Progenitor cell of endocrine pancreas (in vitro differentiated cells): ENCODE data around the gene RC3H1. TPM values are rescaled to one million over a fixed set of nuclear protein-coding genes. Genes with fewer than 3 reads are reported as not detected.

Source experiments
- DNase-seq: peaks from one replicate; pipeline ENCODE4 v3.0.0; 2021; ENCODE audit warnings: low spot score; ENCODE audit not compliant: unreplicated experiment
- H3K27ac Mint-ChIP-seq: 2 replicates; pipeline ENCODE4 v1.8.0; 2021; ENCODE audit warnings: mild to moderate bottlenecking, moderate library complexity, mixed read lengths
- H3K27me3 Mint-ChIP-seq: 2 replicates; pipeline ENCODE4 v1.8.0; 2021; ENCODE audit warnings: mixed read lengths
- H3K36me3 Mint-ChIP-seq: 2 replicates; pipeline ENCODE4 v1.8.0; 2022; ENCODE audit warnings: mixed read lengths; ENCODE audit not compliant: insufficient read depth
- H3K4me1 Mint-ChIP-seq: 2 replicates; pipeline ENCODE4 v1.8.0; 2021; ENCODE audit warnings: low read depth, mixed read lengths
- H3K4me3 Mint-ChIP-seq: 2 replicates; pipeline ENCODE4 v1.8.0; 2021; ENCODE audit warnings: low read depth, mild to moderate bottlenecking, moderate library complexity, mixed read lengths
- H3K9me3 Mint-ChIP-seq: 2 replicates; pipeline ENCODE4 v1.8.0; 2021; ENCODE audit warnings: low read depth, mixed read lengths
- total RNA-seq: library from RNA; stranded (reverse); gene quantifications from 2 replicates; pipeline ENCODE4 v1.2.1, GENCODE V29; 2021
- TF ChIP-seq, protein P1 (sequence below): fragments of 200-600 bp; sonication (generic); IDR thresholded peaks from one replicate; pipeline ENCODE4 v1.5.0; 2021; ENCODE audit warnings: antibody characterized with exemption, mild to moderate bottlenecking; ENCODE audit not compliant: unreplicated experiment

The RC3H1 gene
- total RNA-seq, 1 donor from 2014 or later, result 45.8 TPM

DNA sequence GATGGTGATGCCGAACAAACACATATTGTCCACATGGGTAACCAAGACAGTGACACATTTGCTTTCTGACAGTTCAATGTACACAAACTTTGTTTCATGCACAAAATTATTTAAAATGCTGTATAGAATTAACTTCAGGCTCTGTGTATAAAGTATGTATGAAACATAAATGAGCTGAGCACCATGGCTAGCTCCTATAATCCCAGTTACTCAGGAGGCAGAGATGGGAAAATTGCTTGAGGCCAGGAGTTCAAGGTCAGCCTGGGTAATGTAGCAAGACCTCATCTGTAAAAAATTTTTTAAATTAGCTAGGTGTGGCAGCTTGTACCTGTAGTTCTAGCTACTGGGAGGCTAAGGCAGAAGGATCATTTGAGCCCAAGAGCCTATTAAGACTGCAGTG is 19.2 kb upstream of the RC3H1 start:
- Mint-ChIP-seq H3K4me1 (peaks cover 8% of the 10 kb centered on the region), H3K4me3 (no peak overlapping the region), H3K27ac (no peak overlapping the region), H3K36me3 (no peaks in the 10 kb centered on the region), H3K27me3 (no peaks in the 10 kb centered on the region), H3K9me3 (no peaks in the 10 kb centered on the region)
- TF ChIP-seq, protein P1, sequence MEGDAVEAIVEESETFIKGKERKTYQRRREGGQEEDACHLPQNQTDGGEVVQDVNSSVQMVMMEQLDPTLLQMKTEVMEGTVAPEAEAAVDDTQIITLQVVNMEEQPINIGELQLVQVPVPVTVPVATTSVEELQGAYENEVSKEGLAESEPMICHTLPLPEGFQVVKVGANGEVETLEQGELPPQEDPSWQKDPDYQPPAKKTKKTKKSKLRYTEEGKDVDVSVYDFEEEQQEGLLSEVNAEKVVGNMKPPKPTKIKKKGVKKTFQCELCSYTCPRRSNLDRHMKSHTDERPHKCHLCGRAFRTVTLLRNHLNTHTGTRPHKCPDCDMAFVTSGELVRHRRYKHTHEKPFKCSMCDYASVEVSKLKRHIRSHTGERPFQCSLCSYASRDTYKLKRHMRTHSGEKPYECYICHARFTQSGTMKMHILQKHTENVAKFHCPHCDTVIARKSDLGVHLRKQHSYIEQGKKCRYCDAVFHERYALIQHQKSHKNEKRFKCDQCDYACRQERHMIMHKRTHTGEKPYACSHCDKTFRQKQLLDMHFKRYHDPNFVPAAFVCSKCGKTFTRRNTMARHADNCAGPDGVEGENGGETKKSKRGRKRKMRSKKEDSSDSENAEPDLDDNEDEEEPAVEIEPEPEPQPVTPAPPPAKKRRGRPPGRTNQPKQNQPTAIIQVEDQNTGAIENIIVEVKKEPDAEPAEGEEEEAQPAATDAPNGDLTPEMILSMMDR, result no peak
- DNase-seq, result no peak

DNA sequence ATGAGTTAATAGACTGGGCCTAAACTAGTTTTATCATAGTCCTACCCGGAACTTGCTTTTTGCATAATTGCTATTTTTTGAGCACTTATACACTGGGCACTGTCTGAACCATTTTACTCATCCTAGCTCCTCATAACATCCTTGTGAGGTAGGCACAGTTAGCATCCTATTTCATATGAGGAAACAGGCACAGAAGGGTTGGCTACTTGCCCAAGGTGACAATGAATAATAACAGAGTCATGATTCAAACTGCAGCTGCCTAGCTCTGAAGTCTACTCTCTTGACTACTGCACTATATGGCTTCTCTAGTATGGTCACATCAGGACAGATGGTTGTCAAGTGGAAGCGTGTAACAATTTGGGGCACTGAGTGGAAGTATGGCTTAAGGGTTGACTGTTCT is 18.2 kb upstream of the RC3H1 start:
- no peaks in the 10 kb centered on the region for H3K27me3 Mint-ChIP-seq
- H3K27ac Mint-ChIP-seq, result no peak overlapping the region
- no peaks in the 10 kb centered on the region for H3K9me3 Mint-ChIP-seq
- no peak overlapping the region for H3K4me3 Mint-ChIP-seq
- TF ChIP-seq, protein P1, result no peak
- H3K36me3 Mint-ChIP-seq, result no peaks in the 10 kb centered on the region
- DNase-seq, result no peak
- H3K4me1 Mint-ChIP-seq, result peaks cover 8% of the 10 kb centered on the region

DNA sequence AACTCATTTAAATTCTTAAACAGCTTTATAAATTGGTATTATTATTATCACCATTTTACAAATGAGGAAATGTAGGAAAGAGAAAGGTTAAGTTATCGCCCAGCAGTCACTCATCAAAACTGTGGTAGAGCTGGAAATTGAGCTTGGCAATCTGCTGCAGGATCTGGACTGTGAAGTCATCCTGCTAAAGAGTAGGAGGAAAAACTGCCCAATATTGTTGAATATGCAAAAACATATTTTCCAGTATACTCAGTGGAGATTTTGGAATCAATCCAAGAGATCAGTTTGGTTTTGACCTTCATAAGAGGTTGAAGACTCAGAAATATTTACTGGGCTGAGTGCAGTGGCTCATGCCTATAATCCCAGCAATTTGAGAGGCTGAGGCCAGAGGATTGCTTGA is 16.9 kb upstream of the RC3H1 start:
- H3K4me1 Mint-ChIP-seq, result peaks cover 5% of the 10 kb centered on the region
- TF ChIP-seq, protein P1, result no peak
- no peak overlapping the region for H3K4me3 Mint-ChIP-seq

DNA sequence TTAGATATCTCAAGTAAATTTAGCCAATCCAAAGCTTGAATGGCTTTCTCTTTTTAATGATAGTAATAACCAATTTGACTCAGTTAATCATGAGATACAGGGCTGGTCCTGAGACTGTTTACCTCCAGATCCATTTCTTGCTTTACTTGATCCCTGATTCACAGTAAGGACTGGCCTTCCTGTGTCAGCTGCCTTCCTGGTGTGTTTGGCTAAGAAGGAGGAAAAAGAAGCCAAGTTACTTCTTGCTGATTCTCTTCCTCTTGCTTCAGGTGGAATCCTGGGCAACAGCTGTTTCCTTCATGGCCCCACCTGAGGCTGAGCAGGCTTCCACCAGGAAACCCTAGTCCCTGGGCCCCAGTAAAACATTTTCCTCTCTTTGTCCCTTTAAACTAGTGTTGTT is 14.6 kb upstream of the RC3H1 start:
- Mint-ChIP-seq H3K36me3 (no peaks in the 10 kb centered on the region), H3K27me3 (no peaks in the 10 kb centered on the region), H3K4me1 (peaks cover 5% of the 10 kb centered on the region), H3K27ac (no peak overlapping the region), H3K4me3 (no peak overlapping the region), H3K9me3 (no peaks in the 10 kb centered on the region)
- DNase-seq, result no peak
- TF ChIP-seq, protein P1, result no peak

More for the DNA sequence above, 16.9 kb upstream of the RC3H1 start:
- Mint-ChIP-seq H3K27ac (no peak overlapping the region), H3K36me3 (no peaks in the 10 kb centered on the region), H3K9me3 (no peaks in the 10 kb centered on the region), H3K27me3 (no peaks in the 10 kb centered on the region)
- DNase-seq, result no peak

DNA sequence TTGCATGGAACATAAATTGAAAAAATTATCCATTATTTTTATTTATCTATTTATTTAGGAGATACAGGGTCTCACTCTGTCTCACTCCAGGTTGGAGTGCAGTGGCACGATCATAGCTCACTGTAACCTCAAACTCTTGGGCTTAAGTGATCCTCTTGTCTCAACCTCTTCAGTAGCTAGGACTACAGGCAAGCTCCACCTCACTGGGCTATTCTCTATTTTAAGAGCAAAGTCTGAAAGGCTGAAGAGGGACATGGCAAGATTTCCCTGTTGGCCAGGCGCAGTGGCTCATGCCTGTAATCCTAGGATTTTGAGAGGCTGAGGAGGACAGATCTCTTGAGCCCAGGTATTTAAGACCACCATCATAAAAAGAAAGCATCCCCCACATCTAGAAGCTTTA is 14.0 kb upstream of the RC3H1 start:
- no peaks in the 10 kb centered on the region for H3K27me3 Mint-ChIP-seq
- H3K36me3 Mint-ChIP-seq, result no peaks in the 10 kb centered on the region
- TF ChIP-seq, protein P1, result no peak
- H3K4me1 Mint-ChIP-seq, result peaks cover 5% of the 10 kb centered on the region
- H3K9me3 Mint-ChIP-seq, result no peaks in the 10 kb centered on the region
- H3K4me3 Mint-ChIP-seq, result no peak overlapping the region
- DNase-seq, result no peak
- H3K27ac Mint-ChIP-seq, result no peak overlapping the region
